Fibroblast of pulmonary artery (primary cell): Measurements from ENCODE around the gene DAPK3.
A peak's percentile ranks its signal among the peaks of the same experiment; 100 is the strongest.

ENCODE experiments used
- DNase-seq: peaks from one replicate; pipeline ENCODE4 v3.0.0-alpha.2; 2010; ENCODE audit warnings: low read depth
- H3K4me3 ChIP-seq: replicated peaks from 2 replicates; pipeline ENCODE4 v1.5.1; 2011; ENCODE audit warnings: low read depth, mild to moderate bottlenecking, control low read depth, low read length, moderate library complexity
- TF ChIP-seq, protein P1 (sequence below): IDR thresholded peaks from 2 replicates; pipeline ENCODE4 v1.5.1; 2011; ENCODE audit warnings: mild to moderate bottlenecking, control low read depth, low read length, inconsistent platforms; ENCODE audit errors: missing control alignments

The DAPK3 gene

GRCh38 chr19:3990815-3991117 is 19.9 kb upstream of the DAPK3 start:
- H3K4me3 ChIP-seq = no peak overlapping the region
- DNase-seq = no peak
- TF ChIP-seq, protein P1, sequence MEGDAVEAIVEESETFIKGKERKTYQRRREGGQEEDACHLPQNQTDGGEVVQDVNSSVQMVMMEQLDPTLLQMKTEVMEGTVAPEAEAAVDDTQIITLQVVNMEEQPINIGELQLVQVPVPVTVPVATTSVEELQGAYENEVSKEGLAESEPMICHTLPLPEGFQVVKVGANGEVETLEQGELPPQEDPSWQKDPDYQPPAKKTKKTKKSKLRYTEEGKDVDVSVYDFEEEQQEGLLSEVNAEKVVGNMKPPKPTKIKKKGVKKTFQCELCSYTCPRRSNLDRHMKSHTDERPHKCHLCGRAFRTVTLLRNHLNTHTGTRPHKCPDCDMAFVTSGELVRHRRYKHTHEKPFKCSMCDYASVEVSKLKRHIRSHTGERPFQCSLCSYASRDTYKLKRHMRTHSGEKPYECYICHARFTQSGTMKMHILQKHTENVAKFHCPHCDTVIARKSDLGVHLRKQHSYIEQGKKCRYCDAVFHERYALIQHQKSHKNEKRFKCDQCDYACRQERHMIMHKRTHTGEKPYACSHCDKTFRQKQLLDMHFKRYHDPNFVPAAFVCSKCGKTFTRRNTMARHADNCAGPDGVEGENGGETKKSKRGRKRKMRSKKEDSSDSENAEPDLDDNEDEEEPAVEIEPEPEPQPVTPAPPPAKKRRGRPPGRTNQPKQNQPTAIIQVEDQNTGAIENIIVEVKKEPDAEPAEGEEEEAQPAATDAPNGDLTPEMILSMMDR = no peak

DNA sequence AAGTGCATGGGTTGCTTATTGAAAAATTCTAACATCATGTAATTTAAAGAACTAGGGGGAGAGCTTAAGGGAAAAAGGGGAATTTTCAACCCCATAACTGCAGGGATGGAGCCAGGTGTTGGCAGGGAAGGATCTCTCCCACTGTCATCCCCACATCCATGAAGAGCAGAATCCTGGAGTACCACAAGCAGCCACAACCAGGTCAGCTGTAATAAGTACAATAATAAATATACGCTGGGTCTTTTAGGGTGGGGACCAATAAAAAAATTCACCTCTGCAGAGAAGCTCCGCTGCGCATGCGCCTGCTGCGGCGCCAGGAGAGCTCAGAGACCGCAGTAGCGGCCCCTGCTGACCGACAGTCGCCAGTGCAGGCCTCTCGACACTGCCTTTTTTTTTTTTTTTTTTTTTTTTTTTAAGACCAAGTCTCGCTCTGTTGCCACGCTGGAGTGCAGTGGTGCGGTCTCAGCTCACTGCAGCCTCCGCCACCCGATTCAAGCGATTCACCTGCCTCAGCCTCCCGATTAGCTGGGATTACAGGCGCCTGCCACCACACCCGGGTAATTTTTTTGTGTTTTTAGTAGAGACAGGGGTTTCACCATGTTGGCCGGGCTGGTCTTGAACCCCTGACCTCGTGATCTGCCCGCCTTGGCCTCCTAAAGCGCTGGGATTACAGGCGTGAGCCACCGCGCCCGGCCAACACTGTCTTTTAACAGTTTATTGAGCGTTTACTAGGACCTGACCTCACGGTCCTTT is 16.9 kb upstream of the DAPK3 start:
- peak overlapping the region; percentile 33 for H3K4me3 ChIP-seq
- peak; percentile 87 for DNase-seq
- TF ChIP-seq, protein P1 = peak; percentile 84

DNA sequence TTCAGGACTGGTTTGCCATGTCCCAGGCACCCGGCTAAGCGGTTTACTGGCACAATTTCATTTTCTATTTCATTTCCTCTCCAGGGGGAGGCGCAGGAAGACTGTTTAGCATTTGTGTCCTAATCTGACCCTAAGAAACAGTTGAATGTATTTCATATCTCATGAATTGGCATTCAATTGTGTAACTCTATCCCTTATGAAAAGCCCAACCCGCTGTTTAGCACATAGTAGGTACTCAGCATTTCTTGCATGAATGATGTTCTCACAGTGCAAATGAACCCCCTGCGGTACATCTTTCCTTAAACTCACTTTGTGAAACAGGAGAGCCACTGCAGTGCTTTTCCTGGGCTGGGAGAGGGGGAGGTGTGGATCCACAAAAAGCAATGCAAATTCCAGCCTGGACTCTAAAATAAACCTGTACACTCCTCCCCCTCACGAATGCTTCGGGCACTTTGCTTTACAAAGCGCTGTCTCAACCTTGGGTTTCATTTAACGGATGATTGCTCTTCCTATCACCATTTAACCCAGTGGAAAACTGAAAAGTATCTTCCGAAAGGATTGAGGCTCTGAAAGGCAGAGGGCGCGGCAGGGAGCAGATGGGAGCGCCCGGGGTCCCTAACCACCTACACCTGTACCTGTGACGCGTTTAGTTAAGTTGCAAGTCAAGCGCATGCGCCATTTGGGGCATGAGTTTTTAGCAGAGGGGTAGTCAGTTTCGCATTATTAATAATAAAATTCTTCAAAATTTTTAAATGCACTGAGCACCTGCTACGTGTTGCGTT is 15.6 kb upstream of the DAPK3 start:
- peak; percentile 85 for DNase-seq
- H3K4me3 ChIP-seq = peak overlapping the region; percentile 100
- TF ChIP-seq, protein P1 = peak; percentile 57

- DNase-seq = no peak
- TF ChIP-seq, protein P1 = no peak
- H3K4me3 ChIP-seq = peak overlapping the region; percentile 100
Measured at GRCh38 chr19:3985643-3986259, 14.9 kb upstream of the DAPK3 start.

DNA sequence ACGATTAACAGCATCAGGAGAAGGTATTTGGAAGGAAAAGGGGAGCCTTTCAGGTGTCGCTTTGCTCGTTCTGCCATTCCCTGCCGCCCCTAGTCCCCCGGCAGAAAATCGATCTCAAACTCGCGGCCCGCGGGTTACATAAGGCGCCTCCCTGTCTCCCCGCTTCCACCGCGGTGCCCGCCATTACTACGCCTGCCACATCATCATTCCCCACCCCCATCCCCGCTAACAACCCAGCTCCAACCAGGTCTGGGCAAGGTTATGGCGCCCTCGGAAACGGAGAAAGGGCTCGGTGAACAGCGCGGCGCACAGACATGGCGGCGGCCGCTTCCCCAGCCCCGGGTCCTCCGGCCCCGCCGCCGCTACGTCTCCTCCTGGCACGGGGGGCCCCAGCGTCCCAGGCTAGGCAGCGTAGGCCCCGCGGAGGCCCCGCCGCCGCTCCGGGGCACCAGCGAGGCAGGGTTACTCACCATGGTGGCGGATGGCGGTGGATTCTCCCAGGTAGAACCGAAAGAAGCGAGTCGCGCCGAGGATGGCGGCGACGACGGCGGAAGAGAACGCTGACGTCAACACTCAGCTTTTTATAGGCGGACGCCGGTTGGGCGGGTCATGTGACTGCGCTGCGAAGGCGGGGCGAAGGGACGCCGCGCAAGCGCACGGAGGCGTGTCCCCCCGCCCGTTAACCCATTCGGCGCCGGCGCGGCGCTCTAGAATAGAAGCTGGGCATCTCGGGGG is 14.2 kb upstream of the DAPK3 start, which contains the start of gene EEF2:
TSS of gene EEF2 (minus strand) at position 556 of the 735 bp plus-strand sequence. CDS start at position 473, 83 bp downstream.
- TF ChIP-seq, protein P1 = no peak
- peak; percentile 94 for DNase-seq
- peak within 1 kb of the TSS; percentile 100 for H3K4me3 ChIP-seq

GRCh38 chr19:3984584-3984907 is 13.6 kb upstream of the DAPK3 start:
- TF ChIP-seq, protein P1 = no peak
- H3K4me3 ChIP-seq = peak overlapping the region; percentile 100
- no peak for DNase-seq
